Right lung (tissue), 5 donors: ENCODE measurements around the gene NIP7. TPM values are rescaled to one million over a fixed set of nuclear protein-coding genes. Genes with fewer than 3 reads are reported as not detected.

ENCODE experiments used
- DNase-seq, 2 donors: peaks; one replicate each; pipeline ENCODE4 v3.0.0-alpha.2; 2013
- polyA plus RNA-seq, 5 donors: library from polyadenylated mRNA; unstranded; fragments of 120-200 nt; gene quantifications; one replicate each; pipeline versions ENCODE4 v1.2.1 to v1.2.3, GENCODE V29; 2013; ENCODE audit warnings: inconsistent platforms in 1 of 5, low replicate concordance in 1 of 5; ENCODE audit not compliant: insufficient read length in 5 of 5, insufficient read depth in 1 of 5

The NIP7 gene
- polyA plus RNA-seq, 5 donors, result 25.9 to 36.7 (median 28.9) TPM

GRCh38 chr16:69382421-69382820 is 42.8 kb downstream of the NIP7 start:
- no peak for DNase-seq

GRCh38 chr16:69384974-69385373 is 45.4 kb downstream of the NIP7 start:
- DNase-seq, result no peak

- DNase-seq, result no peak
These were observed 47.0 kb downstream of the NIP7 start for GRCh38 chr16:69386596-69386995.

Other genes starting within 250 kb of the NIP7 start
- gene HAS3, start 234.1 kb upstream of the NIP7 start, polyA plus RNA-seq, result 100 to 1,000 TPM; 103 to 190 (median 176) TPM
- 100 to 1,000 TPM; 113 to 136 (median 126) TPM for gene CHTF8, start 207.2 kb upstream of the NIP7 start, polyA plus RNA-seq
- 10 to 100 TPM; 42.8 to 47.6 (median 46.4) TPM for gene UTP4, start 207.1 kb upstream of the NIP7 start, polyA plus RNA-seq
- 10 to 100 TPM; 17.0 to 25.5 (median 22.1) TPM for gene SNTB2, start 152.6 kb upstream of the NIP7 start, polyA plus RNA-seq
- gene VPS4A, start 28.4 kb upstream of the NIP7 start, polyA plus RNA-seq, result 10 to 100 TPM; 37.1 to 51.6 (median 44.3) TPM
- 10 to 100 TPM in 1 of 5 donors, 1 to 10 TPM in 4; 2.1 to 10.2 (median 3.6) TPM for gene PDF, start 9.2 kb upstream of the NIP7 start, polyA plus RNA-seq
- gene COG8, start 208 bp upstream of the NIP7 start, polyA plus RNA-seq, result 10 to 100 TPM; 22.5 to 33.5 (median 29.0) TPM
- 1 to 10 TPM; 2.3 to 4.4 (median 4.0) TPM for gene TMED6, start 12.0 kb downstream of the NIP7 start, polyA plus RNA-seq
- 10 to 100 TPM; 32.8 to 38.4 (median 35.0) TPM for gene TERF2, start 46.2 kb downstream of the NIP7 start, polyA plus RNA-seq
- gene CYB5B, start 84.8 kb downstream of the NIP7 start, polyA plus RNA-seq, result 100 to 1,000 TPM; 105 to 127 (median 109) TPM
- gene NFAT5, start 226.2 kb downstream of the NIP7 start, polyA plus RNA-seq, result 10 to 100 TPM; 31.4 to 64.5 (median 56.4) TPM